ENCODE data around the gene RALB. TPM values are rescaled to one million over a fixed set of nuclear protein-coding genes. Genes with fewer than 3 reads are reported as not detected.

Gene RALB, protein sequence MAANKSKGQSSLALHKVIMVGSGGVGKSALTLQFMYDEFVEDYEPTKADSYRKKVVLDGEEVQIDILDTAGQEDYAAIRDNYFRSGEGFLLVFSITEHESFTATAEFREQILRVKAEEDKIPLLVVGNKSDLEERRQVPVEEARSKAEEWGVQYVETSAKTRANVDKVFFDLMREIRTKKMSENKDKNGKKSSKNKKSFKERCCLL
- total RNA-seq (2021; fragmentation: NEBNext Ultra II Directional; extraction: Animal tissue kit (Norgen Biotek cat#: 25700)), result 16.6 and 18.2 TPM in 2 replicates
- polyA plus RNA-seq (2011; rRNA removed), result 8.9 and 12.0 TPM in 2 replicates
- 15.1 TPM for polyA plus RNA-seq (2011; cell fraction: cytosol; rRNA removed)
- 4.6 TPM for polyA plus RNA-seq (2011; cell fraction: nucleus; rRNA removed)
- polyA plus RNA-seq (2012, experiment 1 of 2), result 13.5 to 22.6 TPM (median 16.4 TPM) in 4 replicates
- polyA plus RNA-seq (2012, experiment 2 of 2), result 4.7 TPM
- polyA plus RNA-seq (2013, experiment 1 of 2), result 13.1 TPM
- 14.6 TPM for polyA plus RNA-seq (2013, experiment 2 of 2)
- polyA minus RNA-seq (2011; rRNA and poly(A)+ RNA removed), result 5.5 and 6.5 TPM in 2 replicates
- 5.9 TPM for polyA minus RNA-seq (2011; cell fraction: cytosol; rRNA and poly(A)+ RNA removed)
- 3.3 TPM for polyA minus RNA-seq (2011; cell fraction: nucleus; rRNA and poly(A)+ RNA removed)
- long read RNA-seq, experiment 1, partial matches to known transcripts, result 15 of 18 reads
- long read RNA-seq, experiment 1, other reads (novel, unspliced or antisense), result 2 of 18 reads
- long read RNA-seq, experiment 2, transcript RALB-201 (5 exons, 2,344 nt), result major isoform, 12 of 36 reads
- long read RNA-seq, experiment 2, partial matches to known transcripts, result 6 of 36 reads
- long read RNA-seq, experiment 2, other reads (novel, unspliced or antisense), result 15 of 36 reads

DNA sequence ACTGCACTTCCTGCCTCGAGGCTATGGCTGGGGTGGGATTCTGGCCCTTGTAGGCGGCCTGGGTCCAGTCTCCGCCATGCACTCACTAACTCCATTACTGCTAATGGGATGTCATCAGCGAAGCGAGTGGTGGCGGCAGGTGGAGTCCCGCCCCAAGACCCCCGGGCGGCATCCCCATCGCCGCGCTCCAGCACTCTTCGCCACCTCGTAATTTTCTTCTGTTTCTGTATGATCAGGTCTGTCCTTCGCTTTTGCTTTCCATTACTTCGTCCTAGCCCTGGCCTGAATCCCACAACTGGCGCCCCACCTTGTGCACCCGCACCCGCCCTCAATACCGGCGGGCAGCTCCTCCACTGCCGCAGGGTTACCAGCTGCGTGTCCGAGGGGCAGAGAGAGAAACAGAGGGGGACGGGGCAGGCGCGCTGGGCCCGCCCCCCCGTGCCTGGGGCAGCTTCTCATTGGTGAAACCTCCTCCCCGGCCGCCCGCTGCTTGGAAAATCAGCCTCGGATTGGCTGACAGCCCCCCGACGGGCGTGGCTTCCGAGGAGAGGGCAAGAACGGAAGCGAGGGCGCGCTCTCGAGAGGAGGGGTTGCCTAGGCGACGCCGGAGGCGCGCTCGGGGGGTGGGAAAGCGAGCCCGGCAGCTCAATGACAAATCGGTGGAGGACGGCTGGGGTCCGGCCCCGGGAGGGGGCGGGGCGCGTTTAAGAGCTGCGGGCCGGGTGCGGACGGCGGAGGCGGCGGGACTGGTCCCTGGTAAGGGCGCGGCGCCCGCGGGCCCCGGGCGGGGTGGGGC, at the start of gene RALB:
Gene RALB (plus strand): TSS at position 628 of the 796 bp plus-strand sequence. CDS start 25,813 bp downstream, outside the sequence.
- peak within 1 kb of the TSS; percentile 70 to 89 (median 86) for H3K4me3 ChIP-seq (ENCODE audit: extremely low read depth in 1 of 4, insufficient read depth in 2 of 4, low read depth in 3 of 4, low read length in 4 of 4)
- H2BK20ac ChIP-seq (ENCODE audit: low read length), result no peak within 1 kb of the TSS
- no peak within 1 kb of the TSS for H4K91ac ChIP-seq (replicated peaks; ENCODE audit: insufficient read length, low read length)
- peak within 1 kb of the TSS; percentile 11; the same call in 1 of the 2 replicates for H4K8ac ChIP-seq (ENCODE audit: extremely low read depth, insufficient read depth, low read length)
- 1% methylated on average over 31 of the region's 71 CpGs; no CpG with 5 or more reads in 1 of the 2 experiments for WGBS, 2 experiments (ENCODE audit: extremely low coverage in 1 of 2, insufficient coverage in 1 of 2, insufficient read length in 1 of 2, insufficient replicate concordance in 2 of 2, low coverage in 1 of 2, low lambda C conversion rate in 2 of 2, missing lambda C conversion rate in 1 of 2)
- peaks cover 4 to 10% (median 8%) of the 10 kb centered on the region in 4 experiments for H3K4me1 ChIP-seq (replicated peaks in 1 of 4; ENCODE audit: control insufficient read depth in 3 of 4, insufficient read depth in 4 of 4, low read length in 3 of 4)
- H3K79me1 ChIP-seq (ENCODE audit: low read depth, low read length), result no peaks in the 10 kb centered on the region
- no peak within 1 kb of the TSS for H3K27ac ChIP-seq (ENCODE audit: low read depth, low read length)
- no peaks in the 10 kb centered on the region for H3K9me3 ChIP-seq (ENCODE audit: insufficient read depth in 2 of 2, low read depth in 1 of 2, low read length in 1 of 2)
- peak within 1 kb of the TSS; percentile 88 for H2BK15ac ChIP-seq (ENCODE audit: low read length)
- H4K5ac ChIP-seq (ENCODE audit: insufficient read length, low read depth, low read length), result peak within 1 kb of the TSS; percentile 10
- H3K23me2 ChIP-seq (ENCODE audit: low read depth, low read length), result peaks cover 14% of the 10 kb centered on the region
- no peak within 1 kb of the TSS for H3K14ac ChIP-seq (ENCODE audit: insufficient read length)
- FAIRE-seq, result no peak
- no peak within 1 kb of the TSS for H3K23ac ChIP-seq (ENCODE audit: insufficient read length)
- H4K20me1 ChIP-seq (replicated peaks in 1 of 2; ENCODE audit: control insufficient read depth in 1 of 2, insufficient read depth in 2 of 2, low read length in 2 of 2), result peaks cover 0 to 5% of the 10 kb centered on the region in 2 experiments
- H3K56ac ChIP-seq (replicated peaks; ENCODE audit: insufficient read length, low read depth, low read length), result no peak within 1 kb of the TSS
- ChIA-PET POLR2A (ENCODE audit: partially characterized antibody) (interaction anchor here (0.9 to 1.9 kb wide), 9 partner anchors 12 to 823 kb away, joined by 3 to 9 read pairs (median 4); no protein-coding TSS in a partner anchor), CTCF (ENCODE audit: partially characterized antibody) (interaction anchor here (0.6 to 4.5 kb wide), 8 partner anchors 12 to 94 kb away, joined by 3 to 27 read pairs (median 4); no protein-coding TSS in a partner anchor)
- peak within 1 kb of the TSS; percentile 54 for H2AFZ ChIP-seq (ENCODE audit: low read length)
- H3K36me3 ChIP-seq (ENCODE audit: control insufficient read depth in 2 of 4, insufficient read depth in 4 of 4, low read length in 3 of 4), result no peaks in the 10 kb centered on the region
- no peak within 1 kb of the TSS for H2AK5ac ChIP-seq (ENCODE audit: low read depth, low read length)
- H3K18ac ChIP-seq (ENCODE audit: extremely low read depth, low read length), result peak within 1 kb of the TSS; percentile 89
- H2BK120ac ChIP-seq (replicated peaks; ENCODE audit: low read depth, low read length), result no peak within 1 kb of the TSS
- no peak within 1 kb of the TSS for H3K4ac ChIP-seq (replicated peaks; ENCODE audit: insufficient read length, low read depth, low read length)
- peak within 1 kb of the TSS in 2 of 4 experiments; percentile 7 to 55; a peak in 3 of 7 replicates for H3K9ac ChIP-seq (replicated peaks in 1 of 4; ENCODE audit: extremely low read depth in 1 of 4, low read depth in 3 of 4, low read length in 3 of 4)
- peaks cover 8 to 47% (median 31%) of the 10 kb centered on the region in 4 experiments for H3K27me3 ChIP-seq (replicated peaks in 1 of 4; ENCODE audit: control insufficient read depth in 3 of 4, extremely low read depth in 1 of 4, insufficient read depth in 3 of 4, low read length in 3 of 4)
- DNase-seq (ENCODE audit: low read depth in 1 of 2, low spot score in 2 of 2), result peak; percentile 96 to 99
- H2BK5ac ChIP-seq (ENCODE audit: low read depth, low read length), result no peak within 1 kb of the TSS; the same call in 1 of the 2 replicates
- peak within 1 kb of the TSS; percentile 90 to 97 for H3K4me2 ChIP-seq (ENCODE audit: insufficient read depth in 1 of 2, low read depth in 2 of 2, low read length in 2 of 2)
- peak within 1 kb of the TSS; percentile 55; the same call in 1 of the 2 replicates for H2BK12ac ChIP-seq (ENCODE audit: low read depth, low read length)
- no peaks in the 10 kb centered on the region for H3K79me2 ChIP-seq (ENCODE audit: control insufficient read depth in 1 of 2, insufficient read depth in 2 of 2, low read length in 2 of 2)
- TF ChIP-seq RBBP5 (IDR thresholded peaks at IDR 0.05; ENCODE audit: borderline replicate concordance, low read depth, low read length) (no peak; the same call in 1 of the 2 replicates), EP300 (IDR thresholded peaks at IDR 0.05; ENCODE audit: borderline replicate concordance in 1 of 2, low read depth in 2 of 2, low read length in 2 of 2) (no peak), TBP (IDR thresholded peaks at IDR 0.05; ENCODE audit: low read depth, low read length) (peak; percentile 23; the same call in 1 of the 2 replicates), TAF1 (IDR thresholded peaks at IDR 0.05; ENCODE audit: low read depth, low read length) (0 out of 2 replicates have a peak, but pooled peaks have one; percentile 35), SP1 (IDR thresholded peaks at IDR 0.05; ENCODE audit: low read depth, low read length) (peak; percentile 69; the same call in 1 of the 2 replicates)
- TF ChIP-seq, protein P1, sequence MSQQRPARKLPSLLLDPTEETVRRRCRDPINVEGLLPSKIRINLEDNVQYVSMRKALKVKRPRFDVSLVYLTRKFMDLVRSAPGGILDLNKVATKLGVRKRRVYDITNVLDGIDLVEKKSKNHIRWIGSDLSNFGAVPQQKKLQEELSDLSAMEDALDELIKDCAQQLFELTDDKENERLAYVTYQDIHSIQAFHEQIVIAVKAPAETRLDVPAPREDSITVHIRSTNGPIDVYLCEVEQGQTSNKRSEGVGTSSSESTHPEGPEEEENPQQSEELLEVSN (IDR thresholded peaks at IDR 0.05), result peak; percentile 44; the same call in 1 of the 2 replicates
